Muscle layer of colon (tissue), 2 donors: Measurements from ENCODE around the gene BHLHA15.
"Not testable (repeated sequence)": the region's sequence is repeated elsewhere in the genome, so short reads cannot be mapped to it uniquely, and the experiment has no call there.

ENCODE experiments used
- H3K27ac ChIP-seq: one replicate; pipeline ENCODE4 v1.7.0; 2013; ENCODE audit warnings: low read depth, mild to moderate bottlenecking, low read length, moderate library complexity
- H3K27me3 ChIP-seq, 2 donors: one replicate each; pipeline ENCODE4 v1.7.0; 2013; ENCODE audit warnings: low read length in 2 of 2, mild to moderate bottlenecking in 2 of 2; ENCODE audit not compliant: insufficient read depth in 2 of 2, control insufficient read depth in 1 of 2
- H3K36me3 ChIP-seq: one replicate; pipeline ENCODE4 v1.7.0; 2013; ENCODE audit warnings: mild to moderate bottlenecking, low read length; ENCODE audit not compliant: insufficient read depth
- H3K4me1 ChIP-seq: one replicate; pipeline ENCODE4 v1.7.0; 2013; ENCODE audit warnings: mild to moderate bottlenecking, low read length; ENCODE audit not compliant: insufficient read depth
- H3K4me3 ChIP-seq, 2 donors: one replicate each; pipeline ENCODE4 v1.7.0; 2013; ENCODE audit warnings: low read length in 2 of 2, low read depth in 1 of 2, mild to moderate bottlenecking in 1 of 2, moderate library complexity in 1 of 2
- H3K9ac ChIP-seq: one replicate; pipeline ENCODE4 v1.7.0; 2013; ENCODE audit warnings: low read length
- H3K9me3 ChIP-seq: one replicate; pipeline ENCODE4 v1.7.0; 2013; ENCODE audit warnings: mild to moderate bottlenecking, low read length
- donor health status: abdominal sarcoma.
- donor health status: Adenocarcinoma of cecum.

The BHLHA15 gene

GRCh38 chr7:98213296-98213887 is 2.2 kb downstream of the BHLHA15 start:
- H3K27ac ChIP-seq, result no peak overlapping the region
- no peaks in the 10 kb centered on the region for H3K36me3 ChIP-seq
- no peak overlapping the region for H3K9ac ChIP-seq
- no peaks in the 10 kb centered on the region for H3K9me3 ChIP-seq
- no peak overlapping the region for H3K4me3 ChIP-seq
- no peaks in the 10 kb centered on the region for H3K4me1 ChIP-seq
- peaks cover 0 to 15% of the 10 kb centered on the region in 2 donors for H3K27me3 ChIP-seq

GRCh38 chr7:98213888-98214810 is 2.9 kb downstream of the BHLHA15 start:
- no peak overlapping the region for H3K4me3 ChIP-seq
- H3K27ac ChIP-seq, result no peak overlapping the region
- no peaks in the 10 kb centered on the region for H3K36me3 ChIP-seq
- no peaks in the 10 kb centered on the region for H3K4me1 ChIP-seq
- peaks cover 0 to 15% of the 10 kb centered on the region in 2 donors for H3K27me3 ChIP-seq
- no peaks in the 10 kb centered on the region for H3K9me3 ChIP-seq
- H3K9ac ChIP-seq, result no peak overlapping the region

GRCh38 chr7:98214811-98215321 is 3.6 kb downstream of the BHLHA15 start:
- Histone ChIP-seq H3K36me3 (no peaks in the 10 kb centered on the region), H3K9ac (no peak overlapping the region), H3K9me3 (no peaks in the 10 kb centered on the region), H3K4me3 (no peak overlapping the region), H3K27me3 (peaks cover 0 to 15% of the 10 kb centered on the region in 2 donors), H3K4me1 (no peaks in the 10 kb centered on the region), H3K27ac (no peak overlapping the region)

GRCh38 chr7:98215561-98216495 is 4.6 kb downstream of the BHLHA15 start:
- Histone ChIP-seq H3K27me3 (peaks cover 0 to 8% of the 10 kb centered on the region in 2 donors), H3K27ac (no peak overlapping the region), H3K9me3 (no peaks in the 10 kb centered on the region), H3K36me3 (no peaks in the 10 kb centered on the region), H3K4me3 (no peak overlapping the region), H3K4me1 (no peaks in the 10 kb centered on the region), H3K9ac (no peak overlapping the region)

GRCh38 chr7:98216941-98217622 is 5.8 kb downstream of the BHLHA15 start:
- no peak overlapping the region for H3K9ac ChIP-seq
- H3K9me3 ChIP-seq, result no peaks in the 10 kb centered on the region
- no peaks in the 10 kb centered on the region for H3K4me1 ChIP-seq
- H3K27ac ChIP-seq, result no peak overlapping the region
- H3K27me3 ChIP-seq, result no peaks in the 10 kb centered on the region
- no peak overlapping the region for H3K4me3 ChIP-seq
- H3K36me3 ChIP-seq, result no peaks in the 10 kb centered on the region

- Histone ChIP-seq H3K9me3 (no peaks in the 10 kb centered on the region), H3K27ac (no peak overlapping the region), H3K27me3 (no peaks in the 10 kb centered on the region), H3K4me1 (no peaks in the 10 kb centered on the region), H3K9ac (no peak overlapping the region), H3K4me3 (no peak overlapping the region), H3K36me3 (no peaks in the 10 kb centered on the region)
These were observed 6.7 kb downstream of the BHLHA15 start for GRCh38 chr7:98217623-98218582.

- not testable (repeated sequence) for H3K36me3 ChIP-seq, H3K27ac ChIP-seq
These were observed 8.1 kb downstream of the BHLHA15 start for GRCh38 chr7:98219382-98219781.

GRCh38 chr7:98221611-98222532 is 10.6 kb downstream of the BHLHA15 start:
- Histone ChIP-seq H3K36me3 (peaks cover 5% of the 10 kb centered on the region), H3K4me1 (no peaks in the 10 kb centered on the region), H3K27ac (no peak overlapping the region), H3K4me3 (no peak overlapping the region), H3K9ac (no peak overlapping the region), H3K9me3 (no peaks in the 10 kb centered on the region), H3K27me3 (no peaks in the 10 kb centered on the region)

More at GRCh38 chr7:98219382-98219781, 8.1 kb downstream of the BHLHA15 start:
- H3K9ac ChIP-seq, H3K4me3 ChIP-seq, H3K9me3 ChIP-seq, H3K27me3 ChIP-seq, H3K4me1 ChIP-seq: not testable (repeated sequence)

- H3K27me3 ChIP-seq, result no peaks in the 10 kb centered on the region
- H3K9me3 ChIP-seq, result no peaks in the 10 kb centered on the region
- H3K27ac ChIP-seq, result no peak overlapping the region
- H3K4me3 ChIP-seq, result no peak overlapping the region
- no peaks in the 10 kb centered on the region for H3K4me1 ChIP-seq
- peaks cover 5% of the 10 kb centered on the region for H3K36me3 ChIP-seq
- no peak overlapping the region for H3K9ac ChIP-seq
These were observed 11.4 kb downstream of the BHLHA15 start for GRCh38 chr7:98222533-98223195.
